ENCODE measurements around the gene FAM118B.
"Not testable (repeated sequence)": the region's sequence is repeated elsewhere in the genome, so short reads cannot be mapped to it uniquely, and the experiment has no call there.

Gene FAM118B

GRCh38 chr11:126219547-126219946 lies 8.0 kb downstream of the FAM118B start:
- DNase-seq = no peak

- DNase-seq = no peak
Observed at GRCh38 chr11:126224647-126225294, 13.2 kb downstream of the FAM118B start.

DNA sequence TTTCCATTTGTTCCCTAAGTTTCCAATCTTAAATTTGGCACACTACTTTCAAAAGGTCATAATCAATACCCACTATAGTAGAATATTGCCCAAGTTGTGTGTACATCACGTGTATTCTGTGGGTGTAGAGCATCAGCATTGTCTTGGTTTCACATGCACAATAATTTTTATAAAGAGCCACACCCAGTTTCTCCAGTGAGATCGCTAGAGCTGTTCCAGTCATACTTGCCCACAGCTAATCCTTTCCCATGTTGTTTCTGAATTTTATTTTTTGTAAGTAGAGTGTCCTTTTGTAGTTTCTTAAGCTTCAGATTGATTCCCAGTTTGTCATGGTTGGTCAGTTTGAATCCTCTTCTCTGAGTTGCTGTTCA lies 13.7 kb downstream of the FAM118B start:
- DNase-seq = no peak

DNA sequence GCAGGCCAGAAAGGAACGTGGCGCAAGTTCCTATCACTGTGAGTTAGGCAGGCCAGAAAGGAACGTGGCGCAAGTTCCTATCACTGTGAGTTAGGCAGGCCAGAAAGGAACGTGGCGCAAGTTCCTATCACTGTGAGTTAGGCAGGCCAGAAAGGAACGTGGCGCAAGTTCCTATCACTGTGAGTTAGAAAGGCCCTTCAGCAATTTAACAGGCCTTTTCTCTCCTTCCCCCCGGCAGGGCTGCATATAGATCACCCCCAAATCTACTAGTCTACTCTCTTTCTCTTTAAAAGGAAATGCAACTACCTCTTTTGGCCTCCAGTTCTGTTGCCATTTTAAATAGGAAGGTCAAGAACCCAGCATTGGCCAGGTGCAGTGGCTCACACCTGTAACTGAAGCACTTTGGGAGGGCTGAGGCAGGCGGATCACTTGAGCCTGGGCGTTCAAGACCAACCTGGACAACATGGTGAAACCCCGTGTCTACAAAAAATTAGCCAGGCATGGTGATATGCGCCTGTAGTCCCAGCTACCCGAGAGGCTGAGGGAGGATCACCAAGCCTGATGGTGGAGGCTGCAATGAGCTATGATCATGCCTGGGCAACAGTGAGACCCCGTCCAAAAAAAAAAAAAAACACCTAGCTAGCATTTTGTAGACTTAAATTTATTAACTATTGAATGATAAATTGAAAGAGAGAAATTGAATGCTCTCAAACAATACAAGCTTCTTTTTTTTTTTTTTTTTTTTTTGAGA lies 14.9 kb downstream of the FAM118B start:
- no peak for DNase-seq

- DNase-seq = no peak
Observed at GRCh38 chr11:126229858-126230540, 18.4 kb downstream of the FAM118B start.

DNA sequence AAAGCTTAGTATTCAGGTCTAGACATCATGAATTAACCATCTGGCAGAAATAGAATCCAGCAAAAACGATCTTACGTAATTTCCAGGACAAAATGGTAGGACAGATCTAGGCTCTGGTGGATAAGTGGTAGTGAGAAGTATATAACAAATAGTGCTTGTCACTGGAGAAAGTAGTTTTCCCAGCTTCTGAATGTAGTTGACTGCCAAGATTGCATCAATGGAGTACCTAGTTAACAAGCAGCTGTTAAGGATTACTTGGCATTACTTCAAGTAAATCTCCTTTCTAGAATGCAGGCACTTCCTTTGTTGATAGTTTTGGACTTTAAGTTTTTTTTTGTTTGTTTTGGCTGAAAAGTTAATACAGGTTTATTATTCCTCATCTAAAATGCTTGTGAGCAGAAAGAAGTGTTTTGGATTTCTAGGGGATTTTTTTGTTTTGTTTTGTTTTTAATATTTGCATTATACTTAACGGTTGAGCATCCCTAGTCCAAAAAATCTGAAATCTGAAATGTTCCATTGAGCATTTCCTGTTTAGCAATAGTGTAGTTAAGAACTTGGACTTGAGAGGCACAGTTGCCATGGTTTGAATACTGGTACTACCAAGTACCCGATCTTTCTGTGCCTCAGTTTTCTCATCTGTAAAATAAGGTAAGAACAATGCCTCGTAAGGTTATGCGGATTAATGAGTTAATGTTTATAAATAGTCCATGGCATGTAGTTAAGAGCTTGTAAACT lies 20.3 kb downstream of the FAM118B start:
- no peak for DNase-seq

- DNase-seq = no peak
Observed at GRCh38 chr11:126232683-126233082, 21.1 kb downstream of the FAM118B start.

GRCh38 chr11:126233391-126233790 lies 21.8 kb downstream of the FAM118B start:
- DNase-seq = no peak

DNA sequence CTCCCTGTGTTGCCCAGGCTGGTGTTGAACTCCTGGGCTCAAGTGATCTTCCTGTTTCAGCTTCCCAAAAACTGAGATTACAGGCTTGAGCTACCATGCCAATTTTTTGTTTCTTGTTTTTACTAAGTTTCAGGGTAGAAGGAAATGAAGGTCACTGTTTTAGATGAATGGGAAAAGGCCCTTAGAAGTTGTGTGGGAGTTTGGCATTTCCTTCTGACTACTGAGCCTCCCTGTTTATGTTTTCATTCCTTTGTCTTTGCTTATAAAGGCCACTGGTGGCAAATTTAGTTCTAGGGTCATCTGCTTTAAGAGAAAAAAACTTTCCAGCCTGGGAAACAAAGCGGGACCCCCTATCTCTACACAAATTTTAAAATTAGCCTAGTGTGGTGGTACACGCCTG lies 35.1 kb downstream of the FAM118B start:
- no peak for DNase-seq

GRCh38 chr11:126253265-126253664 lies 41.7 kb downstream of the FAM118B start:
- no peak for DNase-seq

DNA sequence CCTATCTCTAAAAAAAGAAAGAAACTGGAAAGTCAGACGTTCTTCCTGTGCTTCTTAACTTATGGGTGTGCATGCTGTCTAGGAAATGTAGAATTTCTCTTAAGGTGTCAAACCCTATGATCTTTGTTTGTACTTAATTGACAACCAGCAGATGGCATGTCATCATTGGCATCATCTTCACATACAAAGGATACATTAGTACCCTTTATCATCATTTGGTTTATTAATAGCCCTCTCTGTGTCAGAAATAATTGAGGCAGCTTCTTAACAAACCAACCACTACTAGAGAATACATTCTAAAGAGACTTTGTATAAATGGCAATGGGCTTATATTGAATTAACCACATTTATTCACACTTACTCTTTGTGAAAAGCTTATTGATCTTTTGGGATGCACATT lies 43.2 kb downstream of the FAM118B start:
- DNase-seq = no peak

GRCh38 chr11:126255507-126255906 lies 43.9 kb downstream of the FAM118B start:
- DNase-seq = not testable (repeated sequence)

DNA sequence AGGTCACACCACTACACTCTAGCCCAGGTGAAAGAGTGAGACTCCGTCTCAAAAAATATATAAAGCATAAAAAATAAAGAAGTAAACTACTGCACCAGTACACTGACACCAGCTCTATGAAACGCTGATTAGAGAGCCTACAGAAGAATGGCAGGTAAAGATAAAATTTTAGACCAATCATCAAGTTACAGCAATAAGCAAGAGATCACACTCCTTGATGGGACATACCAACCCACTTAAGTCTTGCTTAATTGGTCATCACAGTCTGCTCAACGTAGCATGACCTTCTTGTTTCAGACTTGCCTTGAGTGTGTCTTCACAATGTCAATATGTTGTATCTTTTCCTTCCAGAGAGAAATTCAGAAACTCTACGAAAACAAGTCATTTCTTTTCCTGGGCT lies 44.6 kb downstream of the FAM118B start:
- DNase-seq = no peak

DNA sequence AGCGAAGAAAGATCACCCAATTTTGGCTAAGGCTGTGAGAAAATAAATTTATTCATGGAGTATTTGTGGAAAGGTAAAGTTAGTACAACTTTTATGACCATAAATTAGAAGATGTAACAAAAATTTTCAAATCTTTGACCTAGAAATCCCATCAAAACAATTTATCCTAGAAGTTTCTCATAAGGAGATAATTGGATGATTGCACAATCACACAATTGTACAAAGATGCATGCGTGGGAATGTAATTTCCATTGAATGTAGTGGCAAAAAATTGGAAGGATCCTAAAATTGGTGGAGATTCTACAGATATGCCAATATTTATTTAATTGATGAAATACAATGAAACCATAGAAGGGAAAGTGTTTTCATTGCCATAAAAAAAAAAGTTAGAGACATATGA lies 45.6 kb downstream of the FAM118B start:
- no peak for DNase-seq

GRCh38 chr11:126257764-126258163 lies 46.2 kb downstream of the FAM118B start:
- DNase-seq = no peak

GRCh38 chr11:126262216-126262615 lies 50.6 kb downstream of the FAM118B start:
- DNase-seq = no peak

DNA sequence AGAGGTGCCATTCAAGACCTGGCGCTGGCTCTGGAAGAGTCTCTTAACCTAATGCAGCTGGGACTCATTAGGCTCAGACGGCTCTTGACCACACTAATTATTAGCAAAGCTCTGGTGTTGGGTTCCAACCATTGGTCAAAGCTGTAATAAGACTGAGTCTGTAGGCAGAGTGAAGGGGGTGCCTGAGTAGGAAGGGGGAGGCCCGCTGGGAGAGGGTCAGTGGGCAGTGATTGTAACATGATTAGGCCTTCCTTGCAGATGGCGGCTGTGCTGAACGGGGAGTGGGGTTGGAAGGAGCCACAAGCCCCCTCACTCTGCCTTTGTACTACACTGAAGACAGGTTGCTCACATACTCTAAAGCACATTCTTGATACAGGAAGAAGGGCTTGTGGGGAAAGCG lies 51.9 kb downstream of the FAM118B start:
- DNase-seq = no peak

- DNase-seq = no peak
Observed at GRCh38 chr11:126265811-126266210, 54.2 kb downstream of the FAM118B start.

- no peak for DNase-seq
Observed at GRCh38 chr11:126267650-126268049, 56.1 kb downstream of the FAM118B start.

DNA sequence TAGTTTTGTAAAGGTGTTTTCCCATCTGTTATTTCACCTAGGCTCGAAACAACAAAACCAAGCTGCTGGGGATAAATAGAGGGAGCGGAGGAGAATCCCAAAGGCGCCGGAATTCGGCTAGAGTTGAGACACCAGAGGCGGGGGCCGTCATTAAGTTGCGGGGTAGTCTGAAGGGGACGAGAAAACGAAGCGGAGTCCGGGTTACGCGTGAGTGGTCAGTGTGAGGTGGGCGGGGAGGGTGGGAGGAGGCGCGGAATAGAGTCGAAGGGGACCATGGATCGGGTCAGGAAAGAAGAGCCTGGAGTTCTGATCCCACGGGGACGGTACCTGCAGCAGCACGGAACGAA lies 56.8 kb downstream of the FAM118B start:
- no peak for DNase-seq

GRCh38 chr11:126268708-126269579 lies 57.4 kb downstream of the FAM118B start, which contains the start of the genes FOXRED1 and SRPRA:
Gene FOXRED1 (plus strand): TSS chr11:126269154. CDS start chr11:126269207, 53 bp downstream.
Gene SRPRA (minus strand): TSS chr11:126268895. CDS start chr11:126268804, 91 bp downstream.
- peak; percentile 99 for DNase-seq

- no peak for DNase-seq
Observed at GRCh38 chr11:126277322-126277721, 65.7 kb downstream of the FAM118B start.

All from CD4-positive, alpha-beta T cell treated with Interleukin-4 for 4 hours (primary cell).